ENCODE results near the gene PCMT1. TPM values are rescaled to one million over a fixed set of nuclear protein-coding genes. Genes with fewer than 3 reads are reported as not detected.

Gene PCMT1
- total RNA-seq, 4 donors from 2014 or later = 57.4 to 67.6 (median 66.6) TPM

DNA sequence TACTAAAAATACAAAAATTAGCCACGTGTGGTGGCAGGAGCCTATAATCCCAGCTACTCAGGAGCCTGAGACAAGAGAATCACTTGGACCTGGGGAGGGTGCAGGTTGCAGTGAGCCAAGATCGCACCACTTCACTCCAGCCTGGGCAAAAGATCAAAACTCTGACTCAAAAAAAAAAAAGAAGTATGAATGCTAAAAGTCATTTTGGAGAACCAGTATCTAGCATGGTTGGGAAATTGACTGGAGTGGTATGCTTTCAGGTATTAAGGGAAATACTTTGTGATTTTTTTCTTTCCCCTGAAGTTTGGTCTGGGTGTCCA is 30.1 kb downstream of the PCMT1 start:
- DNase-seq (ENCODE audit: low spot score in 2 of 2) = no peak
- H3K27ac ChIP-seq = no peak overlapping the region
- no peaks in the 10 kb centered on the region for H3K9me3 ChIP-seq
- TF ChIP-seq POLR2AphosphoS5 (IDR thresholded peaks at IDR 0.05) = no peak
- no peak for TF ChIP-seq EP300 (IDR thresholded peaks at IDR 0.05)
- TF ChIP-seq, protein P1, sequence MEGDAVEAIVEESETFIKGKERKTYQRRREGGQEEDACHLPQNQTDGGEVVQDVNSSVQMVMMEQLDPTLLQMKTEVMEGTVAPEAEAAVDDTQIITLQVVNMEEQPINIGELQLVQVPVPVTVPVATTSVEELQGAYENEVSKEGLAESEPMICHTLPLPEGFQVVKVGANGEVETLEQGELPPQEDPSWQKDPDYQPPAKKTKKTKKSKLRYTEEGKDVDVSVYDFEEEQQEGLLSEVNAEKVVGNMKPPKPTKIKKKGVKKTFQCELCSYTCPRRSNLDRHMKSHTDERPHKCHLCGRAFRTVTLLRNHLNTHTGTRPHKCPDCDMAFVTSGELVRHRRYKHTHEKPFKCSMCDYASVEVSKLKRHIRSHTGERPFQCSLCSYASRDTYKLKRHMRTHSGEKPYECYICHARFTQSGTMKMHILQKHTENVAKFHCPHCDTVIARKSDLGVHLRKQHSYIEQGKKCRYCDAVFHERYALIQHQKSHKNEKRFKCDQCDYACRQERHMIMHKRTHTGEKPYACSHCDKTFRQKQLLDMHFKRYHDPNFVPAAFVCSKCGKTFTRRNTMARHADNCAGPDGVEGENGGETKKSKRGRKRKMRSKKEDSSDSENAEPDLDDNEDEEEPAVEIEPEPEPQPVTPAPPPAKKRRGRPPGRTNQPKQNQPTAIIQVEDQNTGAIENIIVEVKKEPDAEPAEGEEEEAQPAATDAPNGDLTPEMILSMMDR (IDR thresholded peaks at IDR 0.05) = no peak
- TF ChIP-seq POLR2A (IDR thresholded peaks at IDR 0.05) = no peak
- no peak overlapping the region for H3K4me3 ChIP-seq
- 39% methylated on average over 2 of the region's 2 CpGs for WGBS
- H3K27me3 ChIP-seq = no peaks in the 10 kb centered on the region
- H3K4me1 ChIP-seq = no peaks in the 10 kb centered on the region
- H3K36me3 ChIP-seq = peaks cover 37% of the 10 kb centered on the region

DNA sequence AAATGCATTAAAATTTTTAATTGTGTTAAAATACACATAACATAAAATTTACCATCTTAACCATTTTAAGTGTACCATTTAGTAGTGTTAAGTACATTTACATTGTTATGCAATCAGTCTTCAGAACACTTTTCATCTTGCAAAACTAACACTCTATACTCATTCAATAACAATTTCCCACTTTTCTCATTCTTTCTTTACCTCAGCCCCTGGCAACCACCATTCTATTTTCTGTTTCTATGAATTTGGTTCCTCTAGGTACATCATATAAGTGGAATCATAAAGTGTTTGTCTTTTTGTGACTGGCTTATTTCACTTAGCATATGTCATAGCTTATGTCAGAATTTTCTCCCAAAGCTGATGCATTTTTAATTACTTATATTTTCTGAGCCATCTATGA is 32.2 kb downstream of the PCMT1 start:
- no peak for DNase-seq (ENCODE audit: low spot score in 2 of 2)
- H3K4me3 ChIP-seq = no peak overlapping the region
- H3K27ac ChIP-seq = no peak overlapping the region
- H3K4me1 ChIP-seq = no peaks in the 10 kb centered on the region
- no peaks in the 10 kb centered on the region for H3K27me3 ChIP-seq
- no peaks in the 10 kb centered on the region for H3K9me3 ChIP-seq
- TF ChIP-seq, protein P1 (IDR thresholded peaks at IDR 0.05) = no peak
- TF ChIP-seq POLR2AphosphoS5 (IDR thresholded peaks at IDR 0.05) = no peak
- peaks cover 29% of the 10 kb centered on the region for H3K36me3 ChIP-seq

DNA sequence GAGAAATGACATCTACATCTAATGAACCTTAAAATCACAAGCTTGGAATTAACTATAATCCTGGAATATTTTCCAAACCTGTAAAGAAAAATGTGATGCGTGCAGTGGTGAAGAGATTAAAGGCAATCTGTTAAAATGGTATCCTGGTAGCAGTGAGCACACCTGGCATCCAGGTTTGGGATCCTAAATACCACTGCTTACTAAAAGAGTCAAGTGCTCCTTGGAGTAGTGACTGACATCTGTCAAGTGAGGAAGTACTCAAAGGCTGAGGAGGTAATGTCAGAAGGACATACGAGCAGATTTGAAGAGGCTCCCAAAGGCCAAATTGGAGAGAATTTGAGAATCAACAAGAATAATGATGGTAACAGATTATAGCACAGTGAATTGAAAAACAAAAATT is 32.8 kb downstream of the PCMT1 start:
- no peak overlapping the region for H3K27ac ChIP-seq
- H3K4me1 ChIP-seq = no peaks in the 10 kb centered on the region
- no peaks in the 10 kb centered on the region for H3K27me3 ChIP-seq
- H3K4me3 ChIP-seq = no peak overlapping the region
- peaks cover 29% of the 10 kb centered on the region for H3K36me3 ChIP-seq
- TF ChIP-seq POLR2AphosphoS5 (IDR thresholded peaks at IDR 0.05) (no peak), POLR2A (IDR thresholded peaks at IDR 0.05) (no peak), EP300 (IDR thresholded peaks at IDR 0.05) (no peak)
- TF ChIP-seq, protein P1 (IDR thresholded peaks at IDR 0.05) = no peak
- H3K9me3 ChIP-seq = no peaks in the 10 kb centered on the region
- no peak for DNase-seq (ENCODE audit: low spot score in 2 of 2)
- 93% methylated on average over 2 of the region's 2 CpGs for WGBS

DNA sequence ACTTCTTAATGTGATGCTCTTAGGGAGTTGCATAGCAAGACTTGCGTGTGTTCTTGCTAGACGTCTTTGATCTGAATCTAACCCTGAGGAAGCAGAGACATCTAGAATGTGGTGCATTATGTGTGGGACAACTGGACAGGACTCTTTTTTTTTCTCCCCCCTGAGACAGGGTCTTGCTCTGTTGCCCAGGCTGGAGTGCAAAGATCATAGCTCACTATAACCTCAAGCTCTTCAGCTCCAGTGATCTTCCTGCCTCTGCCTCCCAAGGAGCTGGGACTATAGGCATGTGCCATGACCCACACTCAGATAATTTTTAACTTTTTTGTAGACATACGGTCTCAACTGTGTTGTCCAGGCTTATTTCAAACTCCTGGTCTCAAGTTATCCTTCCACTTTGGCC is 34.0 kb downstream of the PCMT1 start:
- H3K4me1 ChIP-seq = no peaks in the 10 kb centered on the region
- WGBS = 97% methylated on average over 3 of the region's 3 CpGs
- H3K36me3 ChIP-seq = peaks cover 24% of the 10 kb centered on the region
- no peaks in the 10 kb centered on the region for H3K27me3 ChIP-seq
- H3K9me3 ChIP-seq = no peaks in the 10 kb centered on the region
- H3K27ac ChIP-seq = no peak overlapping the region
- no peak overlapping the region for H3K4me3 ChIP-seq
- TF ChIP-seq EP300 (IDR thresholded peaks at IDR 0.05) = no peak
- TF ChIP-seq POLR2A (IDR thresholded peaks at IDR 0.05) = no peak
- TF ChIP-seq POLR2AphosphoS5 (IDR thresholded peaks at IDR 0.05) = no peak
- TF ChIP-seq, protein P1 (IDR thresholded peaks at IDR 0.05) = no peak
- no peak for DNase-seq (ENCODE audit: low spot score in 2 of 2)

DNA sequence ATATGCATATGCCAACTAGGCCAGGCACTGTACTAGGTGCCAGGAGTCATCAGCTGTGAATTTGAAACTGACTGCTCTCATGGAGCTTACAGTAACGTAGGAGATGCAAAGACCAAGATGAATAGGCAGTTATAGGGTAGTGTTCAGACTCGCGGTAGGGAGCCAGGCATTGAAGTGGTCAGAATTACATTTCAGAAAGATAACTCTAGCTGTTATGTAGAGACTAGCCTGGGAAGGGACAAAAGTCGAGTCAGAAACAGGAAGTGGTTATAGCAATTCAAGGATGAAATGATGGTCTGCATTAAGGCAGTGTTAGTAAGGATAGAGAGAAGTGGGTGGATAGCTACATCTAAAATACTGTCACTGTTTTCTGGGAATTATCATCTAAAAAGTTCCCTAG is 56.6 kb downstream of the PCMT1 start:
- peaks cover 9% of the 10 kb centered on the region for H3K36me3 ChIP-seq
- H3K4me1 ChIP-seq = no peaks in the 10 kb centered on the region
- no peaks in the 10 kb centered on the region for H3K9me3 ChIP-seq
- H3K27me3 ChIP-seq = no peaks in the 10 kb centered on the region
- no peak overlapping the region for H3K4me3 ChIP-seq
- no peak for DNase-seq (ENCODE audit: low spot score in 2 of 2)
- 80% methylated on average over 4 of the region's 4 CpGs for WGBS
- TF ChIP-seq POLR2A (IDR thresholded peaks at IDR 0.05) (no peak), EP300 (IDR thresholded peaks at IDR 0.05) (no peak), POLR2AphosphoS5 (IDR thresholded peaks at IDR 0.05) (no peak)
- TF ChIP-seq, protein P1 (IDR thresholded peaks at IDR 0.05) = no peak
- no peak overlapping the region for H3K27ac ChIP-seq
